ENCODE results near the gene HSPA2. TPM values are rescaled to one million over a fixed set of nuclear protein-coding genes. Genes with fewer than 3 reads are reported as not detected.

Gene HSPA2
- total and polyA plus RNA-seq, 7 donors, result 28.7 to 172 (median 80.3) TPM

DNA sequence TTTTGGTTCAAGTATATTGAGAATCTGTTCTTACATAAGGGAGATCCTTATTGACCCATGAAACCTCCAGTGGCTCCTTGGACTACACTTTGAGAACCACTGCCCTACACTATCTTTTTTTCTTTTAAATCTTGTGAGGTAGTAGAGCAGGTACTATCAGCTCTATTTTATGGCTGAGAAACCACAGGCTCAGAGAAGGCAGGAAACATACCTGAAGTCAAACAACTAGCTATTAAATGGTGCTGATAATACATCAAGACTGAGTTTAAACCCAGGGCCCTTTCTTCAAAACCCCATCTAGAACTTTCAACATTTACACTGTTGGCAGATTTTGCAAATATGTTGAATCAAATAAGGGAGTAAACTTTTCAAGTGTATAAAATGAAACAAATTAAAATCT, 43.8 kb upstream of the HSPA2 start:
- Histone ChIP-seq H3K4me1 (peaks cover 0 to 22% (median 18%) of the 10 kb centered on the region in 4 donors), H3K27ac (no peak overlapping the region), H3K27me3 (no peaks in the 10 kb centered on the region), H3K9me3 (no peaks in the 10 kb centered on the region), H3K4me3 (no peak overlapping the region), H3K36me3 (peaks cover 0 to 15% (median 0%) of the 10 kb centered on the region in 4 donors)
- intact Hi-C loops (cut with DNase I), result no loop called here
- DNase-seq, result no peak
- no peak for TF ChIP-seq EP300 (IDR thresholded peaks at IDR 0.05)

DNA sequence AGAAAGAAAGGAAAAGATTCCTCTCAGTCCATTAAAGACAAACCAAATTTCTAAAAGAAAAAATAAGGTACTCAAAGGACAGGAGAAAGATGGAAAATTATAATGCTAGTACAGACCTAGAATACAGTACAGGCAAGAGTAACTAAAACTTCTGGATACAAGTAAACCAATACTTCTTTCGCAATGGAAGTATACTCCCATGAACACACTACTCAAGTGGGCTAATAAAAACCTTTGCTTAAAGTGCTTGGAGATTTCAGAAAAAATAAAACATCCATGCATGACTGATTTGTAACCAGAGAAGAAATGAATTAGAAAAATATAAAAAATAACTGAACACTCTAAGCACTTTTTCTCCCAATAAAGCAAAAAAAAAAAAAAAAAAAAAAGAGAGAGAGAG, 40.5 kb upstream of the HSPA2 start:
- H3K4me1 ChIP-seq, result peaks cover 0 to 34% (median 28%) of the 10 kb centered on the region in 4 donors
- peak overlapping the region in 3 of 4 donors; percentile 13 to 100 (median 99) for H3K27ac ChIP-seq
- H3K9me3 ChIP-seq, result no peaks in the 10 kb centered on the region
- no peak for DNase-seq
- no peaks in the 10 kb centered on the region for H3K27me3 ChIP-seq
- peaks cover 0 to 9% (median 0%) of the 10 kb centered on the region in 4 donors for H3K36me3 ChIP-seq
- H3K4me3 ChIP-seq, result no peak overlapping the region
- WGBS, 2 donors, result 94 to 96% methylated on average over 1 of the region's 1 CpG
- TF ChIP-seq POLR2A (IDR thresholded peaks at IDR 0.05) (no peak), EP300 (IDR thresholded peaks at IDR 0.05) (no peak), POLR2AphosphoS5 (IDR thresholded peaks at IDR 0.05) (no peak)
- TF ChIP-seq, protein P1, sequence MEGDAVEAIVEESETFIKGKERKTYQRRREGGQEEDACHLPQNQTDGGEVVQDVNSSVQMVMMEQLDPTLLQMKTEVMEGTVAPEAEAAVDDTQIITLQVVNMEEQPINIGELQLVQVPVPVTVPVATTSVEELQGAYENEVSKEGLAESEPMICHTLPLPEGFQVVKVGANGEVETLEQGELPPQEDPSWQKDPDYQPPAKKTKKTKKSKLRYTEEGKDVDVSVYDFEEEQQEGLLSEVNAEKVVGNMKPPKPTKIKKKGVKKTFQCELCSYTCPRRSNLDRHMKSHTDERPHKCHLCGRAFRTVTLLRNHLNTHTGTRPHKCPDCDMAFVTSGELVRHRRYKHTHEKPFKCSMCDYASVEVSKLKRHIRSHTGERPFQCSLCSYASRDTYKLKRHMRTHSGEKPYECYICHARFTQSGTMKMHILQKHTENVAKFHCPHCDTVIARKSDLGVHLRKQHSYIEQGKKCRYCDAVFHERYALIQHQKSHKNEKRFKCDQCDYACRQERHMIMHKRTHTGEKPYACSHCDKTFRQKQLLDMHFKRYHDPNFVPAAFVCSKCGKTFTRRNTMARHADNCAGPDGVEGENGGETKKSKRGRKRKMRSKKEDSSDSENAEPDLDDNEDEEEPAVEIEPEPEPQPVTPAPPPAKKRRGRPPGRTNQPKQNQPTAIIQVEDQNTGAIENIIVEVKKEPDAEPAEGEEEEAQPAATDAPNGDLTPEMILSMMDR (IDR thresholded peaks at IDR 0.05), result no peak
- intact Hi-C loops (cut with DNase I), result loop anchor here (5.0 kb wide), 2 partner anchors 113 to 207 kb away; partner anchors contain the start of gene MTHFD1

DNA sequence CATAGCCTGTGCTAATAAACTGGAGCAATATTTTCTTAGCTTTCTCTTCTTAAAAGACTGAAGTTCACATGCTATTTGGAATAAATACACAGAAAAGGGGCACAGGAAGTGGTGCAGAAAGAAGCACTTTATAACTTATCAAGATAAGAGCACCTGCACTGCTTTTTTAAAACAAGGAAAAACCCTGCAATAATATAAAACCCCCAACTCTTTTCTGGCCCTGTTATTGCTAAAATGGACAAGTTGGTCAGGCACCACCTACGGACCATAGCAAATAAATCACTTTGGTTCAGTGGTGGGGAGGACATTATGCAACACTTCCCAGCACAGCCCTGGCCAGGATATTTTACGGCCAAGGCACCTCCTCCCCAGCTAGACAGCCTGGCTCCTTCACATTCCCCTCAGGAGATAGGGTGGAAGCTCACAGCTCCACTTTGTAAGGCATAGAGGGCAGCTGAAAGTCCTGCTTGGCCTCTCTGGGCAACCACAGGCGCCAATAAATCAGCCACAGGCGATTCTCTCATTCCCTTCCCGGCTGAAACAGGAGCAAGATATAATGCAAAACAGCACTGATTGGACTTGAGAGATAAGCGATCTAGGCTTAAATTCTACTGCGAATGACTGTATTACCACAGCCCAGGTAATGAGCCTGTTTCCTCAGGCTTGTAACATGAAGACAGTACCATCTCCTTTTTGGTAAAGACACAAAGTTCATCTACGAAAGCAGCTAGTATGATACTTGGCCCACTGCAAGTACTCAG, 39.0 kb upstream of the HSPA2 start:
- Histone ChIP-seq H3K4me1 (peaks cover 0 to 45% (median 39%) of the 10 kb centered on the region in 4 donors), H3K4me3 (peak overlapping the region in 3 of 4 donors; percentile 25 to 88 (median 71)), H3K27me3 (no peaks in the 10 kb centered on the region), H3K9me3 (no peaks in the 10 kb centered on the region), H3K27ac (peak overlapping the region; percentile 99 to 100 (median 99)), H3K36me3 (peaks cover 0 to 5% (median 0%) of the 10 kb centered on the region in 4 donors)
- intact Hi-C loops (cut with DNase I), result loop anchor here (2.0 to 5.0 kb wide), 3 partner anchors 35 to 206 kb away; partner anchors contain the start of gene MTHFD1
- 16 to 25% methylated on average over 8 of the region's 8 CpGs for WGBS, 2 donors
- DNase-seq, result peak; percentile 92
- TF ChIP-seq EP300 (IDR thresholded peaks at IDR 0.05) (peak in 1 of 4 donors; percentile 66), POLR2A (IDR thresholded peaks at IDR 0.05) (peak in 1 of 2 donors; percentile 39), POLR2AphosphoS5 (IDR thresholded peaks at IDR 0.05) (peak; percentile 65 to 87 (median 76))
- TF ChIP-seq, protein P1 (IDR thresholded peaks at IDR 0.05), result no peak

DNA sequence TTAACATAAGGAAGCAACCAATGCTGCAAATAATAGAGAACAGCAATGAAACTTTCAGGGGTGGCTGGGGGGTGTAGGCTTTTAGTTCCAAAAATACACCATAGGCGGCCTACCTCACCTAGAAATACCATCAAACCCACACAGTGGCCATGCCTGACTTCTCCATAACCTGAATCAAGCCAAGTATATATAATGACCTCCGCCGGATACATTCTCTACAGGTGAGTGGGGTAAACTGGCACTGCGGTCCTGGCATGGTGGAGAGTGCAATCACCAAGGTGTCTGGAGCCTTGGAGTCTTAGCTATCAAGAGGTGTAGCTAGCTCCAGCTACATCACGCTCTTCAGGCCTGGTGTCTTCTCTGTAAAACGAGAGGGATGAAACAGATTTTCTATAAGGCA, 38.1 kb upstream of the HSPA2 start:
- Histone ChIP-seq H3K36me3 (peaks cover 0 to 5% (median 0%) of the 10 kb centered on the region in 4 donors), H3K4me1 (peaks cover 0 to 53% (median 46%) of the 10 kb centered on the region in 4 donors), H3K9me3 (no peaks in the 10 kb centered on the region), H3K27me3 (no peaks in the 10 kb centered on the region), H3K4me3 (peak overlapping the region; percentile 71 to 88 (median 78)), H3K27ac (peak overlapping the region; percentile 99 to 100 (median 99))
- intact Hi-C loops (cut with DNase I), result loop anchor here (2.0 to 5.0 kb wide), 3 partner anchors 36 to 205 kb away; partner anchors contain the start of gene MTHFD1
- no peak for DNase-seq
- WGBS, 2 donors, result 35 to 42% methylated on average over 6 of the region's 6 CpGs
- TF ChIP-seq POLR2A (IDR thresholded peaks at IDR 0.05) (no peak), EP300 (IDR thresholded peaks at IDR 0.05) (no peak), POLR2AphosphoS5 (IDR thresholded peaks at IDR 0.05) (no peak)
- TF ChIP-seq, protein P1 (IDR thresholded peaks at IDR 0.05), result no peak

DNA sequence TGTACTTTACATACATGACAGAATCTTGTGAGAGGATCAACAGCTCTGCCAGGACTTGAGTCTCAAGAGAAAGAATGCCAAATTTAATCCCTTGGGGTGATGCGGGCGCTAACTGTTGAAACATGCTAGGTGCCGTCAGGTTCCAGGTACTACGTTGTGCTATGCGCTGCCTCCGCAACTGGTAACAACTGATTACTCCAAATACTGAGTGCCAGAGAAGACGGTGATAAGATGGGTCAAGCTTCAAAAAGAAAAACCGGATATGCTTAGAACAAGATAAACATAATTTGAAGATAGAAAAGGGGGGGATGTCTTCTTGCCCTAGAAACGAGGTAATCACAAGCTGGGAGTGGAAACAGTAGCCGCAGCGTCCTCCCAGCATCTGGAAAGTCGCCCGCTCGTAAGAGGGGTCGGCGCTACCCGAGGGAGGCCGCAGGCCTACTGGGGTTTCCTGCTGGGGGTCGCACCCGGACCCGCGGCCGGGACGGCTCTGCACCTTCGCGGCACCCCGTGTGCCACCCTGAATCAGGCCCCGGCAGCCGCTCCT, 37.6 kb upstream of the HSPA2 start:
- peak overlapping the region; percentile 71 to 88 (median 78) for H3K4me3 ChIP-seq
- intact Hi-C loops (cut with DNase I), result loop anchor here (2.0 to 5.0 kb wide), 3 partner anchors 36 to 204 kb away; partner anchors contain the start of gene MTHFD1
- peak overlapping the region; percentile 99 to 100 (median 99) for H3K27ac ChIP-seq
- TF ChIP-seq, protein P1 (IDR thresholded peaks at IDR 0.05), result no peak
- TF ChIP-seq POLR2A (IDR thresholded peaks at IDR 0.05) (no peak), POLR2AphosphoS5 (IDR thresholded peaks at IDR 0.05) (no peak)
- H3K36me3 ChIP-seq, result peaks cover 0 to 1% (median 0%) of the 10 kb centered on the region in 4 donors
- no peaks in the 10 kb centered on the region for H3K9me3 ChIP-seq
- peaks cover 0 to 55% (median 51%) of the 10 kb centered on the region in 4 donors for H3K4me1 ChIP-seq
- peak; percentile 75 for DNase-seq
- H3K27me3 ChIP-seq, result no peaks in the 10 kb centered on the region
- WGBS, 2 donors, result 1% methylated on average over 29 of the region's 29 CpGs

Data from sigmoid colon (tissue), 7 donors.